WTC11 (cell line): Measurements from ENCODE around the gene RILPL1. TPM values are rescaled to one million over a fixed set of nuclear protein-coding genes. Genes with fewer than 3 reads are reported as not detected.

Experiments
- ATAC-seq: fragments of 200-7000 bp; cut with Tn5 transposase; 2 replicates; pipeline ENCODE4 v1.10.0; 2021; ENCODE audit warnings: mild to moderate bottlenecking, moderate library complexity
- CTCF ChIA-PET: fragments of 300-600 bp; sonication (Branson Sonifier 250); formaldehyde crosslinking; loops from one replicate; lab custom pipeline; 2021; ENCODE audit warnings: antibody characterized with exemption; lab: Charles Lee
- POLR2A ChIA-PET: fragments of 350-600 bp; sonication (Branson Sonifier 250); formaldehyde crosslinking; loops from one replicate; lab custom pipeline; 2021; ENCODE audit warnings: antibody characterized with exemption; lab: Charles Lee
- DNase-seq: peaks from one replicate; pipeline ENCODE4 v3.0.0; 2021; ENCODE audit warnings: low spot score
- H3K27ac Mint-ChIP-seq: 2 replicates; pipeline ENCODE4 v1.8.0; 2021; ENCODE audit warnings: mixed read lengths
- H3K27me3 Mint-ChIP-seq: 2 replicates; pipeline ENCODE4 v1.8.0; 2021; ENCODE audit warnings: low read depth, mild to moderate bottlenecking, moderate library complexity, mixed read lengths
- H3K36me3 Mint-ChIP-seq: 2 replicates; pipeline ENCODE4 v1.8.0; 2021; ENCODE audit warnings: mixed read lengths
- H3K4me1 Mint-ChIP-seq: 2 replicates; pipeline ENCODE4 v1.8.0; 2022; ENCODE audit warnings: mixed read lengths
- H3K4me3 Mint-ChIP-seq: 2 replicates; pipeline ENCODE4 v1.8.0; 2021; ENCODE audit warnings: mild to moderate bottlenecking, moderate library complexity, mixed read lengths
- H3K9me3 Mint-ChIP-seq: 2 replicates; pipeline ENCODE4 v1.8.0; 2021; ENCODE audit warnings: mixed read lengths
- AR ChIP-seq: fragments of 250-450 bp; sonication (Bioruptor Pico); IDR thresholded peaks from 2 replicates; pipeline ENCODE4 v1.9.0; 2021; ENCODE audit warnings: mild to moderate bottlenecking
- CDX4 ChIP-seq: fragments of 250-450 bp; sonication (Bioruptor Pico); IDR thresholded peaks from 2 replicates; pipeline ENCODE4 v1.9.0; 2021; ENCODE audit warnings: moderate library complexity, mild to moderate bottlenecking, inconsistent platforms, borderline replicate concordance
- CTCF ChIP-seq: fragments of 200-600 bp; IDR thresholded peaks from 2 replicates; pipeline ENCODE4 v1.8.0; 2022; ENCODE audit warnings: antibody characterized with exemption
- E2F1 ChIP-seq: sonication (generic); formaldehyde crosslinking; IDR thresholded peaks from 2 replicates; pipeline ENCODE4 v1.8.0; 2022; ENCODE audit warnings: mild to moderate bottlenecking, missing genetic modification reagents
- ELF4 ChIP-seq: sonication (generic); formaldehyde crosslinking; IDR thresholded peaks from 2 replicates; pipeline ENCODE4 v1.8.1; 2022; ENCODE audit warnings: low read depth, mild to moderate bottlenecking, moderate library complexity, missing genetic modification reagents
- EMX1 ChIP-seq: fragments of 250-450 bp; sonication (Bioruptor Pico); IDR thresholded peaks from 2 replicates; pipeline ENCODE4 v1.8.0; 2021; ENCODE audit warnings: mild to moderate bottlenecking
- HMGA2 ChIP-seq: fragments of 250-450 bp; sonication (Bioruptor Pico); IDR thresholded peaks from 2 replicates; pipeline ENCODE4 v1.4.0; 2021; ENCODE audit warnings: mild to moderate bottlenecking, moderate library complexity
- HMGXB4 ChIP-seq: sonication (generic); formaldehyde crosslinking; IDR thresholded peaks from 2 replicates; pipeline ENCODE4 v1.8.1; 2023; ENCODE audit warnings: mild to moderate bottlenecking, moderate library complexity, missing genetic modification reagents
- MLX ChIP-seq: sonication (generic); formaldehyde crosslinking; IDR thresholded peaks from 2 replicates; pipeline ENCODE4 v1.8.1; 2023; ENCODE audit warnings: mild to moderate bottlenecking, missing genetic modification reagents, moderate library complexity
- MYBL2 ChIP-seq: sonication (generic); formaldehyde crosslinking; IDR thresholded peaks from 2 replicates; pipeline ENCODE4 v1.8.1; 2023; ENCODE audit warnings: mild to moderate bottlenecking, moderate library complexity, missing genetic modification reagents
- NFE2L1 ChIP-seq: sonication (generic); formaldehyde crosslinking; IDR thresholded peaks from 2 replicates; pipeline ENCODE4 v1.8.1; 2023; ENCODE audit warnings: missing genetic modification reagents
- NR2C2 ChIP-seq: sonication (generic); formaldehyde crosslinking; IDR thresholded peaks from 2 replicates; pipeline ENCODE4 v1.8.0; 2022; ENCODE audit warnings: mild to moderate bottlenecking, missing genetic modification reagents
- PREB ChIP-seq: sonication (generic); formaldehyde crosslinking; IDR thresholded peaks from 2 replicates; pipeline ENCODE4 v1.8.1; 2022; ENCODE audit warnings: mild to moderate bottlenecking, missing genetic modification reagents, moderate library complexity, borderline replicate concordance
- SMAD3 ChIP-seq: sonication (generic); formaldehyde crosslinking; IDR thresholded peaks from 2 replicates; pipeline ENCODE4 v1.8.0; 2022; ENCODE audit warnings: missing genetic modification reagents, mild to moderate bottlenecking, borderline replicate concordance
- TCF7 ChIP-seq: sonication (generic); formaldehyde crosslinking; IDR thresholded peaks from 2 replicates; pipeline ENCODE4 v1.8.0; 2022; ENCODE audit warnings: mild to moderate bottlenecking, low read depth, missing genetic modification reagents, moderate library complexity
- ZNF219 ChIP-seq: sonication (generic); formaldehyde crosslinking; IDR thresholded peaks from 2 replicates; pipeline ENCODE4 v1.8.0; 2023; ENCODE audit warnings: missing genetic modification reagents, mild to moderate bottlenecking, borderline replicate concordance
- ZNF317 ChIP-seq: sonication (generic); formaldehyde crosslinking; IDR thresholded peaks from 2 replicates; pipeline ENCODE4 v1.8.1; 2023; ENCODE audit warnings: low read depth, mild to moderate bottlenecking, moderate library complexity, missing genetic modification reagents, borderline replicate concordance
- ZNF396 ChIP-seq: fragments of 250-450 bp; sonication (Bioruptor Pico); IDR thresholded peaks from 2 replicates; pipeline ENCODE4 v1.8.0; 2021; ENCODE audit warnings: mild to moderate bottlenecking, moderate library complexity, borderline replicate concordance
- ZNF425 ChIP-seq: fragments of 250-450 bp; sonication (Bioruptor Pico); conservative IDR thresholded peaks from 2 replicates; pipeline ENCODE4 v1.9.0; 2021; ENCODE audit warnings: mild to moderate bottlenecking
- total RNA-seq: library from RNA; stranded (reverse); gene quantifications from 3 replicates; pipeline ENCODE4 v1.2.3, GENCODE V29; 2021

The RILPL1 gene
- total RNA-seq, 1 experiment from 2014 or later: 8.2 TPM

GRCh38 chr12:123529686-123530085, 3.8 kb downstream of the RILPL1 start (continued):
- TF ChIP-seq EMX1 (CRISPR knock-in tag): no peak

GRCh38 chr12:123528858-123529257, 4.7 kb downstream of the RILPL1 start:
- Mint-ChIP-seq H3K27me3 (peaks cover 18% of the 10 kb centered on the region), H3K27ac (no peak overlapping the region), H3K4me1 (peaks cover 4% of the 10 kb centered on the region), H3K4me3 (no peak overlapping the region), H3K9me3 (peaks cover 4% of the 10 kb centered on the region), H3K36me3 (no peaks in the 10 kb centered on the region)
- ChIA-PET POLR2A (no interaction called here), CTCF (interaction anchor here (0.6 kb wide), 1 partner anchor 745 kb away, joined by 3 read pairs; no protein-coding TSS in a partner anchor)
- TF ChIP-seq E2F1 (CRISPR knock-in tag) (no peak), ZNF396 (CRISPR knock-in tag) (no peak), MLX (no peak), HMGXB4 (CRISPR knock-in tag) (no peak), SMAD3 (CRISPR knock-in tag) (no peak), NR2C2 (CRISPR knock-in tag) (no peak), AR (no peak), NFE2L1 (CRISPR knock-in tag) (no peak), PREB (no peak), CTCF (no peak), MYBL2 (CRISPR knock-in tag) (no peak)
- no peak for ATAC-seq
- DNase-seq: no peak

- Mint-ChIP-seq H3K9me3 (peaks cover 4% of the 10 kb centered on the region), H3K4me1 (no peaks in the 10 kb centered on the region; the same call in 1 of the 2 replicates), H3K36me3 (no peaks in the 10 kb centered on the region), H3K27ac (no peak overlapping the region), H3K27me3 (peaks cover 1% of the 10 kb centered on the region; the same call in 1 of the 2 replicates), H3K4me3 (no peak overlapping the region)
- no peak for ATAC-seq
- ChIA-PET CTCF (no interaction called here), POLR2A (no interaction called here)
- DNase-seq: no peak
- no peak for TF ChIP-seq SMAD3 (CRISPR knock-in tag)
- no peak for TF ChIP-seq NFE2L1 (CRISPR knock-in tag)
- TF ChIP-seq CDX4 (CRISPR knock-in tag): no peak
- TF ChIP-seq HMGA2: no peak
- no peak for TF ChIP-seq ELF4 (CRISPR knock-in tag)
- TF ChIP-seq ZNF317 (CRISPR knock-in tag): no peak
- TF ChIP-seq ZNF219 (CRISPR knock-in tag): no peak
- TF ChIP-seq TCF7 (CRISPR knock-in tag): no peak
- TF ChIP-seq ZNF425: no peak
Observed at GRCh38 chr12:123526542-123527080, 6.9 kb downstream of the RILPL1 start.
